Uterus (tissue), 4 donors: Measurements from ENCODE around the gene ARHGAP42. TPM values are rescaled to one million over a fixed set of nuclear protein-coding genes. Genes with fewer than 3 reads are reported as not detected.

Experiments used
- DNase-seq, 2 donors: peaks; one replicate each; pipeline ENCODE4 v3.0.0-alpha.2; 2019 to 2020
- H3K27ac ChIP-seq, 2 donors: fragments of 200-600 bp; sonication (generic); 1 replicate in 1 of 2; 2 replicates in 1 of 2; pipeline ENCODE4 v1.5.1; 2016 to 2018
- H3K27me3 ChIP-seq, 2 donors: fragments of 200-600 bp; sonication (generic); one replicate each; pipeline ENCODE4 v1.5.1; 2018 to 2019; ENCODE audit warnings: control low read depth in 1 of 2
- H3K36me3 ChIP-seq, 2 donors: fragments of 200-600 bp; sonication (generic); one replicate each; pipeline ENCODE4 v1.5.1; 2019; ENCODE audit warnings: control low read depth in 1 of 2
- H3K4me1 ChIP-seq, 2 donors: fragments of 200-600 bp; sonication (generic); one replicate each; pipeline ENCODE4 v1.5.1; 2018 to 2019; ENCODE audit warnings: control low read depth in 1 of 2
- H3K4me3 ChIP-seq, 2 donors: fragments of 200-600 bp; sonication (generic); 1 replicate in 1 of 2; 2 replicates in 1 of 2; pipeline ENCODE4 v1.5.1; 2018 to 2019; ENCODE audit warnings: mild to moderate bottlenecking in 1 of 2
- H3K9me3 ChIP-seq, 2 donors: fragments of 200-600 bp; sonication (generic); one replicate each; pipeline ENCODE4 v1.5.1; 2019; ENCODE audit warnings: control low read depth in 1 of 2
- POLR2A ChIP-seq, 2 donors: fragments of 450-650 bp; IDR thresholded peaks; one replicate each; pipeline ENCODE4 v1.6.1; 2016; ENCODE audit warnings: antibody characterized with exemption in 2 of 2, mild to moderate bottlenecking in 1 of 2, moderate library complexity in 1 of 2
- intact Hi-C: fragments of 100-400 bp; cut with DNase I; formaldehyde crosslinking; loops from one replicate; pipeline ENCODE4 v1.15.1; 2023; ENCODE audit warnings: low total_unique reads
- total RNA-seq, 4 donors: library from RNA; depleted of rRNA in 3 of 4; stranded (reverse); fragments of >200 nt in 3 of 4; gene quantifications; one replicate each; pipeline versions ENCODE4 v1.1.0 to v1.2.4, GENCODE V29; 2014 to 2023
- TF ChIP-seq, protein P1 (sequence below), 4 experiments: fragments of 200-600 bp in 2 of 4; fragments of 450-650 bp in 2 of 4; sonication (generic) in 2 of 4; IDR thresholded peaks; one replicate each; pipeline ENCODE4 v1.5.1; 2016 to 2019; ENCODE audit warnings: antibody characterized with exemption in 4 of 4, mild to moderate bottlenecking in 2 of 4, moderate library complexity in 1 of 4
- donor health status: DM: yes; HTN: yes; CAD: no.

The ARHGAP42 gene
- total RNA-seq, 4 donors from 2014 or later = 10.2 to 51.6 (median 21.1) TPM

DNA sequence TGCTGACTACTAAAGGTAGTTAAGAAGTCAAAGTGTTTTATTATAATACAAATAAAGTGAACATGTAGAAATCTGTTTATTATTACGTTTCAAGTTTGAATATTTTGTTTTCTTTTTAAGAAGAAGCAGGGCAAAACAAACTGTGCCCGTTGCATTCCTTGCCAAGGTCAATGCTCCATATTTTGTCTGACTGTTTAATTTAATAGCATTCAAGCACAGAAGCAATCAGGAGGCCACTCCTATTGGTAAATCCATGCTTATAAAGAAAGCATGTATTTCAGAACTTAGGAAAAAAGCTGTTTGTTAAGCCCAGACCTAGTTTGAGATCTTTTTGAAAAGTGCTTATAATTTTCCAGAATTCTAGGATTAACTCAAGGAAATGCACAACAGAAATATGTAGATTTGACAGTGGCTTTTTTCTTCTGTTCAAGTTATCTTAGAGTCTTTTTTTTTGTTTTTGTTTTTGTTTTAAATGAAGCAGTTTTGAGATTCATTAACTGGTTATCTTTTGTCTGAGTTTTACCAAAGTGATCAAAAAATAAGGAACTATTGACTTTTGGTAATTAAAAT lies 51.7 kb downstream of the ARHGAP42 start:
- DNase-seq = no peak
- Histone ChIP-seq H3K27me3 (no peaks in the 10 kb centered on the region), H3K27ac (peak overlapping the region in 1 of 2 donors; percentile 69), H3K4me1 (peaks cover 10 to 15% of the 10 kb centered on the region in 2 donors), H3K9me3 (no peaks in the 10 kb centered on the region), H3K36me3 (no peaks in the 10 kb centered on the region), H3K4me3 (no peak overlapping the region)
- TF ChIP-seq, protein P1, sequence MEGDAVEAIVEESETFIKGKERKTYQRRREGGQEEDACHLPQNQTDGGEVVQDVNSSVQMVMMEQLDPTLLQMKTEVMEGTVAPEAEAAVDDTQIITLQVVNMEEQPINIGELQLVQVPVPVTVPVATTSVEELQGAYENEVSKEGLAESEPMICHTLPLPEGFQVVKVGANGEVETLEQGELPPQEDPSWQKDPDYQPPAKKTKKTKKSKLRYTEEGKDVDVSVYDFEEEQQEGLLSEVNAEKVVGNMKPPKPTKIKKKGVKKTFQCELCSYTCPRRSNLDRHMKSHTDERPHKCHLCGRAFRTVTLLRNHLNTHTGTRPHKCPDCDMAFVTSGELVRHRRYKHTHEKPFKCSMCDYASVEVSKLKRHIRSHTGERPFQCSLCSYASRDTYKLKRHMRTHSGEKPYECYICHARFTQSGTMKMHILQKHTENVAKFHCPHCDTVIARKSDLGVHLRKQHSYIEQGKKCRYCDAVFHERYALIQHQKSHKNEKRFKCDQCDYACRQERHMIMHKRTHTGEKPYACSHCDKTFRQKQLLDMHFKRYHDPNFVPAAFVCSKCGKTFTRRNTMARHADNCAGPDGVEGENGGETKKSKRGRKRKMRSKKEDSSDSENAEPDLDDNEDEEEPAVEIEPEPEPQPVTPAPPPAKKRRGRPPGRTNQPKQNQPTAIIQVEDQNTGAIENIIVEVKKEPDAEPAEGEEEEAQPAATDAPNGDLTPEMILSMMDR (IDR thresholded peaks at IDR 0.05) = no peak
- TF ChIP-seq POLR2A (IDR thresholded peaks at IDR 0.05) = no peak
- intact Hi-C loops = no loop called here

DNA sequence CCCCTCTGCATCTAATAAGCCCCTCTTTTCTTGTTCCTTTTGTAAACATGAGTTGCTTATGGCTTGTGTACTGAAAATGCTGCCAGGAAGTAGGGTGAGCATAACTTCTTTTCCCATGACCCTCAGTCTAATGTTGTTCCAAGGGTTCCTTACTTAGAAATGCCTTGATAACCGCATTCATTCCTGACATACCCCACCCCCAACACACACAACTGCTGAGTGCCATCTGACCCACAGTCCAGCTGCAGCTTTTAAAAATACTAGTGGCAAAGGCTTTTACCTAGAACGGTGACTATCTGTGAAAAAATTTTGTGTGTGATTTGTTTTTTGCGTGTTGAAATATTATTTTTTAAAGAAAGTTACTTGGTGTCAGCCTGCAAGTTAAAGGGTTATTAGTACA lies 52.6 kb downstream of the ARHGAP42 start:
- DNase-seq = no peak
- H3K36me3 ChIP-seq = no peaks in the 10 kb centered on the region
- TF ChIP-seq, protein P1 (IDR thresholded peaks at IDR 0.05) = no peak
- no peak for TF ChIP-seq POLR2A (IDR thresholded peaks at IDR 0.05)
- H3K27ac ChIP-seq = peak overlapping the region; percentile 42 to 69
- H3K4me3 ChIP-seq = no peak overlapping the region
- no peaks in the 10 kb centered on the region for H3K27me3 ChIP-seq
- no peaks in the 10 kb centered on the region for H3K9me3 ChIP-seq
- intact Hi-C loops = no loop called here
- H3K4me1 ChIP-seq = peaks cover 10 to 15% of the 10 kb centered on the region in 2 donors

DNA sequence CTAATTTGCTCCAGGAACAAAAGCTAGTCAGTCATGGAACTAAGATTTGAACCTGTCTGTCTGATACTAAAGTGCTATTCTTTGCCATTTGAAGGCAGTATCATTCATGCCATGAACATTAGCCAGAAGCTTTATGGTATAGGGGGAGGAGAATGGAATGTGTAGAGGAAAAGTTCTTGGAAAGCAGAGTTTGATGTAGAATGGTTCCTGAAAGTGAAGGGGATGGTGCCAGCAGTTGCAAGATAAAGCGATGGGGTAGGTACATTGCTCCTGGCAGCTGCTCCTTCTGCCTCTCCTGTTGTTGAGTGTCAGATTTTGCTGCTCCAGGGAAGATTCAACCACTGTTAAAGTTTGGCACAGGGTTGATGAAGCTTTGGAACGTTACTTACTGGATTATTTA lies 53.4 kb downstream of the ARHGAP42 start:
- Histone ChIP-seq H3K4me3 (no peak overlapping the region), H3K9me3 (no peaks in the 10 kb centered on the region), H3K27me3 (no peaks in the 10 kb centered on the region), H3K36me3 (no peaks in the 10 kb centered on the region), H3K4me1 (peaks cover 10 to 15% of the 10 kb centered on the region in 2 donors), H3K27ac (peak overlapping the region; percentile 42 to 69)
- TF ChIP-seq, protein P1 (IDR thresholded peaks at IDR 0.05) = no peak
- no peak for TF ChIP-seq POLR2A (IDR thresholded peaks at IDR 0.05)
- no peak for DNase-seq
- intact Hi-C loops = no loop called here

DNA sequence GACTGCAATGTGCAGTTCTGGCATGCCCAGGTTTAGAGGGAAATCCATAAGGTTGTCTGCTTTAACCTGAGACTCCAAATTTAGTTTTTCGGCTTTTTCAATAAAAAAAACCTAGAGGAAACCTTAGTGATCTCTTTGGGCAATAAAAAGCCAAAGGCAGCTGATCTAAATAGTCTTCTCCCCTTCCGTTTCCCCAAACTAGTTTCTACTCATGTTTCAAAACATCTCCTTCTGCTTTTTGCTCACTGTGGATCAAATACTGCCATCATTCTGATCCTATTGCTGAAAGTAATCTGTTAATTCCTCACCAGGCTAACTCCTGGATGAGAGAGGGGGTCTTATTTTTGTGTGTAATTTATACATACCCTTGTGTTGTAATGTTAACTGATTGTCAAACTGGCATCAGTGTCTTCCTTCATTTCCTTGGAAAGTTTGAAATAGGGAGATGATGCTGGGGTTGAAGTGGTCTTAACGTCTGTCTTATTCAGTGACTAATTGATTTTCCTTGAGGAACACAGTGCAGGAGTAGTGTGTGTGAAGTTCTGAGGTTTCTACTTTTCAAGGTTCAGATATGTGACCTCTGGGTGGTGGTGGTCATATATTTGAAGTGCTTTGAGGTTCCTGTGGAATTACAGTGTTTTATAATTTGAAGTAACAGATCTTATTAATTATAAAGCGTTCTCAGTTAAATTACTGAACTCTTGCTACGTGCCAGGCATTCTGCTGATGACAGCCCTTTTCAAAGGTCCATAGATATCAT lies 55.0 kb downstream of the ARHGAP42 start:
- Histone ChIP-seq H3K4me3 (no peak overlapping the region), H3K4me1 (peaks cover 10 to 15% of the 10 kb centered on the region in 2 donors), H3K27ac (peak overlapping the region in 1 of 2 donors; percentile 69), H3K9me3 (no peaks in the 10 kb centered on the region), H3K36me3 (no peaks in the 10 kb centered on the region), H3K27me3 (no peaks in the 10 kb centered on the region)
- no peak for DNase-seq
- intact Hi-C loops = no loop called here
- TF ChIP-seq, protein P1 (IDR thresholded peaks at IDR 0.05) = no peak
- TF ChIP-seq POLR2A (IDR thresholded peaks at IDR 0.05) = no peak

DNA sequence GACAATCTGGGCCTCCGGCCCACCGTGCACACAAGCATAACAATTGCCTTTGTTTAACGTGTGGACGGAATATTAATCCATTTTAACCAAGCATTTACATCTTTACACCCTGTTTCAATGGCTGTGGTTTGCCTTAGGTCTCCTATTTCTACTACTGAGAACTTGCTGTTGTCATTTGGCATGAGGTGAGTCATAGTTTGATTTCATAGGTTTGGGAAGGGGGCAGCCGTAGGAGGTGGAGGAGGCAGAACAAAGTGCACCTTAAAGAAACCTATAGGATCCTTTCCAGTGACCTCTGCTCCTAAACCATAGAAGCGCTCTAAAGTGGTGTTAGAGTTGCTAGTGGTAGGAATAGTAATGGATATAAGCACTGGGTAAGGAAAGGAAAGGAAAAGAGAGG lies 59.4 kb downstream of the ARHGAP42 start:
- Histone ChIP-seq H3K4me1 (no peaks in the 10 kb centered on the region), H3K27me3 (no peaks in the 10 kb centered on the region), H3K4me3 (no peak overlapping the region), H3K9me3 (peaks cover 0 to 3% of the 10 kb centered on the region in 2 donors), H3K27ac (no peak overlapping the region), H3K36me3 (no peaks in the 10 kb centered on the region)
- no peak for TF ChIP-seq POLR2A (IDR thresholded peaks at IDR 0.05)
- TF ChIP-seq, protein P1 (IDR thresholded peaks at IDR 0.05) = no peak
- intact Hi-C loops = no loop called here
- DNase-seq = no peak
